HG03521 (cell line): ENCODE data around the gene MOB1A.
"Not testable (repeated sequence)": the region's sequence is repeated elsewhere in the genome, so short reads cannot be mapped to it uniquely, and the experiment has no call there.

Source experiments
- ATAC-seq: cut with Tn5 transposase; IDR thresholded peaks from one replicate; pipeline ENCODE4 v1.9.1; 2021; ENCODE audit warnings: mild to moderate bottlenecking, moderate library complexity; ENCODE audit not compliant: unreplicated experiment

Gene MOB1A

GRCh38 chr2:74199275-74199701 lies 20.6 kb upstream of the MOB1A start:
- no peak for ATAC-seq

DNA sequence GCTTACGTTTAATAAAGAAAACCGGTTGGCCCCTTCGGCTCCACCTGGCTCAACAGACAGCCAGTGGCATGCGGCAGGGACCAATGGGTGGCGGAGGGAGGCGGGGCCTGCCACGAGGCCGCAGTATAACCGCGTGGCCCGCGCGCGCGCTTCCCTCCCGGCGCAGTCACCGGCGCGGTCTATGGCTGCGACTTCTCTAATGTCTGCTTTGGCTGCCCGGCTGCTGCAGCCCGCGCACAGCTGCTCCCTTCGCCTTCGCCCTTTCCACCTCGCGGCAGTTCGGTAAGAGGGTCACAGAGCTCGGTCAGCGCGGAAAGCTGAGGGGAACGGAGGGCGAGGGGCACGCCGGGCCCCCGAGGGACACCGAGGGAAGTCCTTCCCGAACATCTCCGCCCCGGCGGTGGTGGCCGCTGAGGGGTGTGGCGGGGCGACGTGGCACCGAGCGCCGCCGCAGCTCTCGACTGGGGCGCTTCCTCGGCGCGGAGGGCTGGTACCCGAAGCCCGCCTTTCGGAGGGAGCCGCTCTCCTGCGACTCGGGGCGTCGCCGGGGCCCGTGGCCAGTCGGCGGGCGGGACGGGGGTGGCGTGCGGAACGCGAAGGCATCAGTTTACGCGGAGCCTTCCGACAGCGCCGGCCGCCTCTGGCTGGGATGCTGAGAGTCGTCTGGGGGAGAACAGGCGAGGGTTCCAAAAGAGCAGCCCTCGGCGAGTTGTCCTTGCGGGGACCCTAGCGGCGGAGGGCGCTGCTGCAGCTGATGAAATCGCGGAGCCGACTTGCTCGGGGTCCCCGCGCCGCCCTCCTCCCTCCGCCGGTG lies 20.0 kb upstream of the MOB1A start, which contains the start of gene MTHFD2:
Gene MTHFD2 (plus strand): TSS at position 155 of the 814 bp plus-strand sequence. CDS start 27 bp downstream, at position 182.
- peak; percentile 88 for ATAC-seq

DNA sequence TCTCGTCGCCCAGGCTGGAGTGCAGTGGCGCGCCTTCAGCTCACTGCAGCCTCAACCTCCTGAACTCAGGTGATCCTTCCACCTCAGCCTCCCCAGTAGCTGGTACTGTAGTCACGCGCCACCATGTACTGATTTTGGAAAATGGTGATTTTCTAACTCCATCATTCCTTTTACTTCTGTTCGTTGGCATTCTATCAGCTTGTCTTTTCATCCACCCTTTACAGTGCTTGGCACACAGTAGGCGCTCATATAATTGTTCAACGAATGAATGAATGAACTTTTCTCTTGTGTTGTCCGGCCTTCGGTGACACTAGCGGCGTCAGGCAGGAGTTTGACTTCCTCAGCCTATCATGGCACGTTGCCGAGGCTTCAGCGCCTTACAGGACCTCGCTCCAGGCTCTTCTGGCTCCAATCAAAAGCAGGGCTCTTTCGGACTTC lies 19.4 kb upstream of the MOB1A start:
- ATAC-seq, result no peak

DNA sequence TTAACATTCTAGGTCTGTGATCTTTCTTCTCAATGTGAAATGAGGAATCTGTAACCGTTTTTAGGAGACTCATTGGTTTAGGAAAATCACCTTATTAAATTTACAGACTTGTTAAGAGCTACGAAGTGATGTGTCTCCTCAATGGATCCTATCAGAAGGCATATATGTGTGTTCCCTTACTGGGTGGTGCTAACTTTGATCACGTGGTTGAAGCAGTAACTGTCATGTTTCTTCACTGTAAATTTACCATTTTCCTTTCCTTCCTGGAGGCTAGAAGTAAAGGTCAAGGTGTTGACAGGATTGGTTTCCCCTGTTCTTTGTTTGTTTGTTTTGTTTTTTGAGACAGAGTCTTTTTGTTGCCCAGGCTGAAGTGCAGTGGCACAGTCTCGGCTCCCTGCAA lies 18.4 kb upstream of the MOB1A start:
- no peak for ATAC-seq

DNA sequence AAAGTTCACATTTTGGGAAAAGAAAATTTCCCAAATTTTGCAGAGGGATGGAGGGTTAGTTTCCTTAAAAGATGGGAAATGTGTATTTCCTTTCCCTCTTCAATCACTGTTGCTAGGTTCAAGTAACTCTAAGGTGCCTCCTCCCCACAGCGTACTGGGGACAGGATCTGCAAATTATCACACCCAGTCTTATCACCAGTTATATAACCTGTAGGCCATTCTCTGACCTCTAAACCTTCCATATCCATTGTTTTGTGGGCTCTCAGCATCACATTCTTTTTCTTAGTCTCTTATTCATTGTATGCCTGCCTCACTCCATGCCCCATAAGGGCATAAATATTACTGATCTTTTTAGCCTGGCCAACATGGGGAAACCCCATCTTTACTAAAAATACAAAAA lies 16.1 kb upstream of the MOB1A start:
- ATAC-seq, result no peak

- no peak for ATAC-seq
These were observed 13.1 kb upstream of the MOB1A start for GRCh38 chr2:74191596-74192380.

- ATAC-seq, result no peak
These were observed 10.0 kb upstream of the MOB1A start for GRCh38 chr2:74188696-74189095.

GRCh38 chr2:74188018-74188601 lies 9.4 kb upstream of the MOB1A start:
- no peak for ATAC-seq

- ATAC-seq, result not testable (repeated sequence)
These were observed 8.0 kb upstream of the MOB1A start for GRCh38 chr2:74186706-74187105.

DNA sequence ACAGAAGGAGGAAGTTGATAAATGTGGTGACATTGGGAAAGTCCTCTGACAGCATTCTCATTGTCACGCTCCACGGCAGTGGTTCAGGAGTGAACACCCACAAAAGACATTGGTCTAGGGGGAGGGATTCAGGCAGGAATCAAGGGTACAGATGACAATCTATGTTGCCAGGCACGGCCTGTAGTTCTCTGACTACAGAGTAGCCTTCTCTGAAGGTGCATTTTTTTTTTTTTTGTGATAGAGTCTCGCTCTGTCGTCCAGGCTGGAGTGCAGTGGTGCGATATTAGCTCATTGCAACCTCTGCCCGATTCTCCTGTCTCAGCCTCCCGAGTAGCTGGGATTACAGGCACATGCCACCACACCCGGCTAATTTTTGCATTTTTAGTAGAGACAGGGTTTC lies 7.4 kb upstream of the MOB1A start:
- peak; percentile 46 for ATAC-seq

GRCh38 chr2:74183878-74184277 lies 5.2 kb upstream of the MOB1A start:
- no peak for ATAC-seq

DNA sequence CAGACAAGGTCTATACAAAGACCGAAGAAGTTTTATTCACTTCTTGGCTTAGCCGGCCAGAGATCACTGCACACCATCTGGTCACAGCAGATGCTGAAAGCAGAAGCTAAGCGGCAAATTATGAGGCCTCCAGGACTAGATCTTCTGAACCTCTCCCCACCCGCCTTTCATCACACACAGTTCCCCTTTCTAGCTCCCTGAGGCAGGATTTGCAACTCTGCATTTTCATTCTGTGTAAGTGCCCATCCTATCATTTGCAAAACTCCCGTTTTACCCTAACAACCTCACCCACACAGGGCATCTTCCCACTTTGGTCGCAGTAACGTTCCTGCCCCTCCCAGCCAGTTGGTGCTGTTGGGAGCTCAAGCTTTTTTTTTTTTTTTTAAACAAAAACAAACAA lies 3.1 kb upstream of the MOB1A start:
- peak; percentile 16 for ATAC-seq

DNA sequence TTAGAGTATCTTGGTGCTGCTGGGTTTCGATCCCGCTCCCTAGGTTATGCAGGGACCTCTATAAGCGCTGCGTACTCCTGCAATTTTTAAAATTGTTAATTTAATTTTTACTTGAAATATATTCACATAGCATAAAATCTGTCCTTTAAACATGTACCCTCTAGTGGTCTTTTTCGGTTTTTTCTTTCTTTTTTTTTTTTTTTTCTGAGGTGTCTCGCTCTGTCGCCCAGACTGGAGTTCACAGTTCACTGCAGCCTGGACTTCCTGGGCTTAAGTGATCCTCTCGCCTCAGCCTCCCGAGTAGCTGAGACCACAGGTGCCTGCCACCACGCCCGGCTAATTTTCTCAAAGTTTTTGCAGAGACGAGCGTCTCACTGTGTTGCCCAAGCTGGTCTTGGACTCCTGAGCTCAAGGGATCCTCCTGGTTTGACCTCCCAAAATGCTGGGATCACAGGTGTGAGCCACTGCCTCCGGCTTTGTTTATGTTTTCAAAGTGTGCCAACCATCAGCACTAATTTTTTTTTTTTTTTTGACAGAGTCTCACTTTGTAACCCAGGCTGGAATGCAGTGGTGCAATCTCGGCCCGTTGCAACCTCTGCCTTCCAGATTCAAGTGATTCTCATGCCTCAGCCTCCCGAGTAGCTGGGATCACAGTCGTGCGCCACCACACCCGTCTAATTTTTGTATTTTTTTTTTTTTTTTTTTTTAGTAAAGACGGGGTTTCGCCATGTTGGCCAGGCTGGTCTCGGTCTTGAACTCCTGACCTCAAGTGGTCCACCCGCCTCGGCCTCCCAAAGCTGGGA lies 585 bp upstream of the MOB1A start:
- ATAC-seq, result peak; percentile 7

DNA sequence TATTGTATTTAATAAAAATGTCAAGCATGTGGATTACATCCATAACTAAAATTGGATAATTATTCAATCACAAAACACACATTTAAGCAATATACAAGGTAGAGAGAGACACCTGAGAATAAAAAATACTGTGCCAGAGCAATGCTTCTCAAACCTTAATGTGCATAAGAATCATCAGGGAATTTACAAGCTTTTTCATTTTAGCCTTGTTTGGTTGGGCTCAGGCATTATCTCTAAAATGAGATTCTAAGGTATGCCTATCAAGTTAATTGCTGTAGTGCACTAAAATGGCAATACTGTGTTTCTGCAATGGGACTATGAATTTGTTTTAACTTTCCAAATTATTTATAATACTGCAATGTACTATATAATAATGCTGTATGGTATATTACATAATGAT lies 983 bp downstream of the MOB1A start:
- no peak for ATAC-seq

- ATAC-seq, result no peak
These were observed 3.8 kb downstream of the MOB1A start for GRCh38 chr2:74174909-74175308.

- no peak for ATAC-seq
These were observed 9.9 kb downstream of the MOB1A start for GRCh38 chr2:74168739-74169138.

DNA sequence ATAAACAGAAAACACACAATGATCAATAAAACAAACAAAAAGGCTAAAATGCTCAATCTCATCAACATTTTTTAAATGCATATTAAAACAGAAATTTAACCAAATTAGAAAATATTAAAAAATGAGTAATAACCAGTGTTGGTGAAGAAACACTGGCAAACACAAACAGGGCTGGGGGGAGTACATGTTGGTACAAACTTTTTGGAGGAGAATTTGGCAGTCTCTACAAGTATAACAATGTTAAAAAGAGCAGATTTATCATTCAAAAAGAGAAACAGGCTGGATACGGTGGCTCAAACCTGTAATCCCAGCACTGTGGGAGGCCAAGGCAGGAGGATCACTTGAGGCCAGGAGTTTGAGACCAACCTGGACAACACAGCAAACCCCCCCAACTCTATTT lies 13.9 kb downstream of the MOB1A start:
- no peak for ATAC-seq

GRCh38 chr2:74162951-74163350 lies 15.7 kb downstream of the MOB1A start:
- ATAC-seq, result no peak

DNA sequence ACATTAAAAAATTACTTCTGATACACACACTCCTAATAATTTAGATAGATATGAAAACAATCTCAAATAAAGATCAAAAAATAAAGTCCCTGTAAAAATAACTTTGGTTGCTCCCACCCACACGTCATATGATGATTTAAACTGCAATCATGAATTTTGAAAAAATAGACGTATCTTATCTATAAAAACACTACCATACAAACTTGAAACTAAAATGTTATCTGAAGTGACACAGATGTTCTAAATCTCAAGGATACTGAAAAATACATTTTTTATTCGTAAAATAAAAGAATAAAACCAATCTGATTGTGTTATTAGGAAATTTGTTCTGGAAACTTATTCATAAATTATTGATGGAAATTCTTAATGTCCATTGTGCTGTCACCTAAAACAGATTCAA lies 22.8 kb downstream of the MOB1A start:
- no peak for ATAC-seq

DNA sequence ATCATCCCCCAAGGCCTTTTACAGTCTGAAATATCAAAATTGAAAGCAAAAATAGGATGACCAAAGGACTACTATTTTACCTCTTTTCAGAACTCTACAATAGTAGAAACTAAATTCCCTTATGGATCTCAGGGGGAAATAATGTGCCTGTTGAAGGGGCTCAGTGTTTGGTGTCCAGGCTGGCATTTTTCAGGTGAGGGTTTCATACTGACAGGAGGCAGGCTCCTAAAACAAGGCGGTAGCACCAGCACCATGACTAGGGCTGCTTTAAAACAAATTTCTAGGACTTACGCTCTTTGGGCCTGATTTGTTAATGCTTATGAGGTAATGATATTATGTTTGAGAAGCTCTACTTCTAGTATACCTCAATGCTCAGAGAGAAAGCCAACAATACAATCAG lies 25.7 kb downstream of the MOB1A start:
- ATAC-seq, result no peak
